KMS-11 (cell line): Measurements from ENCODE around the gene REELD1.

Source experiments
- H2AFZ ChIP-seq: fragments of 200-600 bp; sonication (generic); 2 replicates; pipeline ENCODE4 v1.6.1; 2016; ENCODE audit warnings: antibody characterized with exemption, mixed run types, low read depth
- H3K27ac ChIP-seq: fragments of 200-600 bp; sonication (generic); 2 replicates; pipeline ENCODE4 v1.6.1; 2016; ENCODE audit warnings: mild to moderate bottlenecking, mixed run types
- H3K27me3 ChIP-seq: fragments of 200-600 bp; sonication (generic); 2 replicates; pipeline ENCODE4 v1.6.1; 2017; ENCODE audit warnings: mild to moderate bottlenecking, low read depth, mixed run types, moderate library complexity; ENCODE audit not compliant: insufficient read depth
- H3K36me3 ChIP-seq: fragments of 200-600 bp; sonication (generic); 2 replicates; pipeline ENCODE4 v1.6.1; 2017; ENCODE audit warnings: mild to moderate bottlenecking, mixed run types; ENCODE audit not compliant: insufficient read depth
- H3K4me1 ChIP-seq: fragments of 200-600 bp; sonication (generic); 2 replicates; pipeline ENCODE4 v1.6.1; 2016; ENCODE audit warnings: mild to moderate bottlenecking, low read depth, mixed run types; ENCODE audit not compliant: poor library complexity, severe bottlenecking
- H3K4me2 ChIP-seq: fragments of 200-600 bp; sonication (generic); 2 replicates; pipeline ENCODE4 v1.7.0; 2016; ENCODE audit warnings: mild to moderate bottlenecking, mixed run types
- H3K4me3 ChIP-seq: fragments of 200-600 bp; sonication (generic); IDR thresholded peaks from 2 replicates; pipeline ENCODE4 v1.6.1; 2017; ENCODE audit warnings: low read depth, low read length, mixed read lengths; ENCODE audit not compliant: insufficient read depth
- H3K79me2 ChIP-seq: fragments of 200-600 bp; sonication (generic); 2 replicates; pipeline ENCODE4 v1.6.1; 2016; ENCODE audit warnings: low read depth, mixed run types; ENCODE audit not compliant: insufficient read depth
- H3K9ac ChIP-seq: fragments of 200-600 bp; sonication (generic); 2 replicates; pipeline ENCODE4 v1.6.1; 2016; ENCODE audit warnings: mild to moderate bottlenecking, mixed run types
- H4K20me1 ChIP-seq: fragments of 200-600 bp; sonication (generic); 2 replicates; pipeline ENCODE4 v1.6.1; 2016; ENCODE audit warnings: mild to moderate bottlenecking, mixed run types; ENCODE audit not compliant: insufficient read depth
- CTCF ChIP-seq: fragments of 200-600 bp; sonication (generic); conservative IDR thresholded peaks from 2 replicates; pipeline ENCODE4 v1.6.1; 2017; ENCODE audit warnings: low read depth, mild to moderate bottlenecking, antibody characterized with exemption, low read length, moderate library complexity, mixed read lengths

REELD1 gene

GRCh38 chr4:146255463-146255862, 41.1 kb downstream of the REELD1 start:
- Histone ChIP-seq H3K36me3 (no peaks in the 10 kb centered on the region), H4K20me1 (no peaks in the 10 kb centered on the region), H3K4me3 (no peak overlapping the region), H3K4me2 (no peak overlapping the region), H3K79me2 (no peaks in the 10 kb centered on the region), H3K27ac (no peak overlapping the region), H3K4me1 (no peaks in the 10 kb centered on the region), H3K9ac (no peak overlapping the region), H2AFZ (no peak overlapping the region), H3K27me3 (no peaks in the 10 kb centered on the region)
- no peak for TF ChIP-seq CTCF

- no peaks in the 10 kb centered on the region for H3K27me3 ChIP-seq
- no peak overlapping the region for H3K27ac ChIP-seq
- TF ChIP-seq CTCF: no peak
- H3K9ac ChIP-seq: no peak overlapping the region
- H3K4me2 ChIP-seq: no peak overlapping the region
- H3K4me3 ChIP-seq: no peak overlapping the region
- H4K20me1 ChIP-seq: no peaks in the 10 kb centered on the region
- H3K4me1 ChIP-seq: no peaks in the 10 kb centered on the region
- H3K36me3 ChIP-seq: no peaks in the 10 kb centered on the region
- no peaks in the 10 kb centered on the region for H3K79me2 ChIP-seq
- no peak overlapping the region for H2AFZ ChIP-seq
These were observed 41.5 kb downstream of the REELD1 start for GRCh38 chr4:146255874-146256273.

GRCh38 chr4:146256328-146256727, 42.0 kb downstream of the REELD1 start:
- Histone ChIP-seq H3K27ac (no peak overlapping the region), H3K4me2 (no peak overlapping the region), H3K27me3 (no peaks in the 10 kb centered on the region), H2AFZ (no peak overlapping the region), H3K79me2 (no peaks in the 10 kb centered on the region), H3K36me3 (no peaks in the 10 kb centered on the region), H3K9ac (no peak overlapping the region), H4K20me1 (no peaks in the 10 kb centered on the region), H3K4me1 (no peaks in the 10 kb centered on the region), H3K4me3 (no peak overlapping the region)
- no peak for TF ChIP-seq CTCF

GRCh38 chr4:146257511-146257910, 43.2 kb downstream of the REELD1 start:
- Histone ChIP-seq H3K4me2 (no peak overlapping the region), H4K20me1 (no peaks in the 10 kb centered on the region), H3K36me3 (no peaks in the 10 kb centered on the region), H3K27me3 (no peaks in the 10 kb centered on the region), H3K27ac (no peak overlapping the region), H2AFZ (no peak overlapping the region), H3K79me2 (no peaks in the 10 kb centered on the region), H3K4me1 (no peaks in the 10 kb centered on the region), H3K4me3 (no peak overlapping the region), H3K9ac (no peak overlapping the region)
- TF ChIP-seq CTCF: no peak

GRCh38 chr4:146260521-146260920, 46.2 kb downstream of the REELD1 start:
- no peaks in the 10 kb centered on the region for H3K79me2 ChIP-seq
- H3K4me2 ChIP-seq: no peak overlapping the region
- H3K27ac ChIP-seq: no peak overlapping the region
- no peak overlapping the region for H2AFZ ChIP-seq
- H3K36me3 ChIP-seq: no peaks in the 10 kb centered on the region
- no peak overlapping the region for H3K4me3 ChIP-seq
- H3K9ac ChIP-seq: no peak overlapping the region
- H3K27me3 ChIP-seq: no peaks in the 10 kb centered on the region
- no peak for TF ChIP-seq CTCF
- H3K4me1 ChIP-seq: no peaks in the 10 kb centered on the region
- no peaks in the 10 kb centered on the region for H4K20me1 ChIP-seq
